DOHH2 (cell line): ENCODE data around the gene PRPS1.
"Not testable (repeated sequence)": the region's sequence is repeated elsewhere in the genome, so short reads cannot be mapped to it uniquely, and the experiment has no call there.

Experiments
- H3F3A ChIP-seq: fragments of 200-600 bp; sonication (generic), shearing (Covaris generic); 2 replicates; pipeline ENCODE4 v1.6.0; 2016; ENCODE audit warnings: antibody characterized with exemption, mild to moderate bottlenecking; ENCODE audit not compliant: control insufficient read depth, insufficient read depth
- H3K27ac ChIP-seq: fragments of 200-600 bp; sonication (generic); 2 replicates; pipeline ENCODE4 v1.5.1; 2014; ENCODE audit warnings: low read depth, mild to moderate bottlenecking, low read length, moderate library complexity
- H3K27me3 ChIP-seq: fragments of 200-600 bp; sonication (generic); 2 replicates; pipeline ENCODE4 v1.6.1; 2014; ENCODE audit warnings: mild to moderate bottlenecking, low read length, mixed read lengths; ENCODE audit not compliant: control insufficient read depth
- H3K36me3 ChIP-seq: fragments of 200-600 bp; sonication (generic); 2 replicates; pipeline ENCODE4 v1.6.1; 2014; ENCODE audit warnings: mild to moderate bottlenecking, low read length, moderate library complexity, mixed read lengths; ENCODE audit not compliant: control insufficient read depth
- H3K4me1 ChIP-seq: fragments of 200-600 bp; sonication (generic); 2 replicates; pipeline ENCODE4 v1.6.1; 2014; ENCODE audit warnings: mild to moderate bottlenecking, low read length, mixed read lengths; ENCODE audit not compliant: control insufficient read depth
- H3K4me2 ChIP-seq: fragments of 200-600 bp; sonication (generic); 2 replicates; pipeline ENCODE4 v1.6.0; 2014; ENCODE audit warnings: mild to moderate bottlenecking, low read length, moderate library complexity
- H3K4me3 ChIP-seq: fragments of 200-600 bp; sonication (generic); 2 replicates; pipeline ENCODE4 v1.5.1; 2014; ENCODE audit warnings: mild to moderate bottlenecking, low read length, mixed read lengths
- H3K79me2 ChIP-seq: fragments of 200-600 bp; sonication (generic); 2 replicates; pipeline ENCODE4 v1.6.1; 2014; ENCODE audit warnings: mild to moderate bottlenecking, low read length, mixed read lengths; ENCODE audit not compliant: control insufficient read depth
- H3K9me2 ChIP-seq: fragments of 200-600 bp; sonication (generic); replicated peaks from 2 replicates; pipeline ENCODE4 v1.6.1; 2014; ENCODE audit warnings: mild to moderate bottlenecking, low read length, mixed read lengths; ENCODE audit not compliant: control insufficient read depth
- H3K9me3 ChIP-seq: fragments of 200-600 bp; sonication (generic); 2 replicates; pipeline ENCODE4 v1.6.1; 2014; ENCODE audit warnings: antibody characterized with exemption, low read length, mixed read lengths; ENCODE audit not compliant: control insufficient read depth, insufficient read depth
- H4K20me1 ChIP-seq: fragments of 200-600 bp; sonication (generic); 2 replicates; pipeline ENCODE4 v1.6.0; 2014; ENCODE audit warnings: low read depth, mild to moderate bottlenecking, antibody characterized with exemption, low read length, moderate library complexity; ENCODE audit not compliant: control insufficient read depth, insufficient read depth
- CTCF ChIP-seq: fragments of 200-600 bp; sonication (generic); IDR thresholded peaks from one replicate; pipeline ENCODE4 v1.5.1; 2014; ENCODE audit warnings: antibody characterized with exemption, mild to moderate bottlenecking, low read depth, low read length; ENCODE audit not compliant: poor library complexity, severe bottlenecking
- EZH2phosphoT487 ChIP-seq: fragments of 200-600 bp; sonication (generic); IDR thresholded peaks from 2 replicates; pipeline ENCODE4 v1.6.1; 2017; ENCODE audit warnings: borderline replicate concordance, mild to moderate bottlenecking, antibody characterized with exemption, low read length, moderate library complexity, mixed read lengths

Gene PRPS1

GRCh38 chrX:107683124-107683895 lies 55.0 kb downstream of the PRPS1 start:
- Histone ChIP-seq H3K4me1 (peaks cover 66% of the 10 kb centered on the region), H3K4me3 (no peak overlapping the region), H3K4me2 (no peak overlapping the region), H3K9me2 (no peaks in the 10 kb centered on the region), H3K27ac (no peak overlapping the region), H3K27me3 (no peaks in the 10 kb centered on the region), H3K36me3 (no peaks in the 10 kb centered on the region), H3K9me3 (no peaks in the 10 kb centered on the region), H3K79me2 (no peaks in the 10 kb centered on the region), H3F3A (peaks cover 8% of the 10 kb centered on the region; the same call in 1 of the 2 replicates), H4K20me1 (no peaks in the 10 kb centered on the region)
- no peak for TF ChIP-seq CTCF
- TF ChIP-seq EZH2phosphoT487, result no peak

- peaks cover 60% of the 10 kb centered on the region for H3K4me1 ChIP-seq
Observed at GRCh38 chrX:107683931-107684330, 55.6 kb downstream of the PRPS1 start.

GRCh38 chrX:107684956-107685385 lies 56.7 kb downstream of the PRPS1 start:
- Histone ChIP-seq H3K79me2 (no peaks in the 10 kb centered on the region), H3K36me3 (no peaks in the 10 kb centered on the region), H3F3A (peaks cover 8% of the 10 kb centered on the region; the same call in 1 of the 2 replicates), H3K4me3 (peak overlapping the region; percentile 41), H3K27ac (peak overlapping the region; percentile 78), H3K4me2 (peak overlapping the region; percentile 56), H3K9me3 (no peaks in the 10 kb centered on the region), H3K27me3 (no peaks in the 10 kb centered on the region), H3K4me1 (peaks cover 50% of the 10 kb centered on the region), H3K9me2 (no peaks in the 10 kb centered on the region), H4K20me1 (no peaks in the 10 kb centered on the region)
- TF ChIP-seq EZH2phosphoT487 (no peak), CTCF (no peak)

More at GRCh38 chrX:107683931-107684330, 55.6 kb downstream of the PRPS1 start:
- Histone ChIP-seq H3K36me3 (no peaks in the 10 kb centered on the region), H3K79me2 (no peaks in the 10 kb centered on the region), H3K27ac (0 out of 2 replicates have a peak overlapping the region, but pooled peaks have one; percentile 78), H3K4me2 (no peak overlapping the region), H3K27me3 (no peaks in the 10 kb centered on the region), H3F3A (peaks cover 8% of the 10 kb centered on the region; the same call in 1 of the 2 replicates), H3K4me3 (no peak overlapping the region), H3K9me2 (no peaks in the 10 kb centered on the region), H4K20me1 (no peaks in the 10 kb centered on the region), H3K9me3 (no peaks in the 10 kb centered on the region)
- TF ChIP-seq EZH2phosphoT487 (no peak), CTCF (no peak)

- H3K9me2 ChIP-seq, H3K79me2 ChIP-seq, H3K27me3 ChIP-seq, H4K20me1 ChIP-seq, H3F3A ChIP-seq, H3K9me3 ChIP-seq, H3K36me3 ChIP-seq: not testable (repeated sequence)
- H3K4me3 ChIP-seq, result peak overlapping the region; percentile 41; the same call in 1 of the 2 replicates
- peak overlapping the region; percentile 78 for H3K27ac ChIP-seq
- H3K4me1 ChIP-seq, result peaks cover 50% of the 10 kb centered on the region
- H3K4me2 ChIP-seq, result peak overlapping the region; percentile 62
Observed at GRCh38 chrX:107685586-107685985, 57.3 kb downstream of the PRPS1 start.
